GM23338 (cell line): Measurements from ENCODE around the gene KRT78. TPM values are rescaled to one million over a fixed set of nuclear protein-coding genes. Genes with fewer than 3 reads are reported as not detected.

ENCODE experiments used
- ATAC-seq: fragments of 200-7000 bp; cut with Tn5 transposase; 3 replicates; pipeline ENCODE4 v1.9.1; 2020
- DNase-seq: peaks from one replicate; pipeline ENCODE4 v3.0.0-alpha.2; 2015; ENCODE audit warnings: low spot score
- H2AFZ ChIP-seq: fragments of 200-600 bp; sonication (generic); 2 replicates; pipeline ENCODE4 v1.8.0; 2016; ENCODE audit warnings: antibody characterized with exemption, mild to moderate bottlenecking, moderate library complexity
- H3F3A ChIP-seq: fragments of 200-600 bp; sonication (generic); replicated peaks from 2 replicates; pipeline ENCODE4 v1.8.0; 2017; ENCODE audit warnings: antibody characterized with exemption, mixed run types, low read depth
- H3K27ac ChIP-seq: fragments of 200-600 bp; sonication (generic); 2 replicates; pipeline ENCODE4 v1.6.1; 2016; ENCODE audit warnings: low read depth
- H3K27me3 ChIP-seq: fragments of 200-600 bp; sonication (generic); 2 replicates; pipeline ENCODE4 v1.8.0; 2016; ENCODE audit warnings: mild to moderate bottlenecking, mixed run types, moderate library complexity; ENCODE audit not compliant: insufficient read depth
- H3K36me3 ChIP-seq: fragments of 200-600 bp; sonication (generic); 2 replicates; pipeline ENCODE4 v1.8.0; 2016; ENCODE audit warnings: mild to moderate bottlenecking; ENCODE audit not compliant: insufficient read depth
- H3K4me1 ChIP-seq: fragments of 200-600 bp; sonication (generic); 2 replicates; pipeline ENCODE4 v1.8.0; 2016; ENCODE audit warnings: mild to moderate bottlenecking, moderate library complexity; ENCODE audit not compliant: insufficient read depth
- H3K4me2 ChIP-seq: fragments of 200-600 bp; sonication (generic); 2 replicates; pipeline ENCODE4 v1.7.1; 2017; ENCODE audit warnings: mixed run types
- H3K4me3 ChIP-seq: fragments of 200-600 bp; sonication (generic); 2 replicates; pipeline ENCODE4 v1.6.1; 2016; ENCODE audit warnings: mixed run types
- H3K79me2 ChIP-seq: fragments of 200-600 bp; sonication (generic); replicated peaks from 2 replicates; pipeline ENCODE4 v1.8.0; 2017; ENCODE audit warnings: mild to moderate bottlenecking; ENCODE audit not compliant: insufficient read depth
- H3K9me2 ChIP-seq: fragments of 200-600 bp; sonication (generic); 2 replicates; pipeline ENCODE4 v1.8.0; 2017; ENCODE audit not compliant: insufficient read depth
- H4K20me1 ChIP-seq: fragments of 200-600 bp; sonication (generic); replicated peaks from 2 replicates; pipeline ENCODE4 v1.8.0; 2017; ENCODE audit warnings: mild to moderate bottlenecking; ENCODE audit not compliant: insufficient read depth
- H3K27ac Mint-ChIP-seq: 2 replicates; pipeline ENCODE4 v1.8.0; 2020; ENCODE audit warnings: inconsistent platforms, mild to moderate bottlenecking, moderate library complexity, mixed read lengths
- H3K27me3 Mint-ChIP-seq: 3 replicates; pipeline ENCODE4 v1.8.0; 2022; ENCODE audit warnings: low read depth, mild to moderate bottlenecking, moderate library complexity, mixed read lengths, inconsistent platforms; ENCODE audit not compliant: insufficient read depth, poor library complexity
- H3K36me3 Mint-ChIP-seq: 3 replicates; pipeline ENCODE4 v1.8.0; 2021; ENCODE audit warnings: low read depth, mild to moderate bottlenecking, inconsistent platforms, moderate library complexity, mixed read lengths
- H3K4me1 Mint-ChIP-seq: 3 replicates; pipeline ENCODE4 v1.8.0; 2020; ENCODE audit warnings: mild to moderate bottlenecking, inconsistent platforms, mixed read lengths
- H3K4me3 Mint-ChIP-seq: 3 replicates; pipeline ENCODE4 v1.8.0; 2021; ENCODE audit warnings: moderate library complexity, mild to moderate bottlenecking, inconsistent platforms, mixed read lengths
- H3K9me3 Mint-ChIP-seq: 3 replicates; pipeline ENCODE4 v1.8.0; 2020; ENCODE audit warnings: moderate library complexity, mild to moderate bottlenecking, inconsistent platforms, mixed read lengths
- EZH2 ChIP-seq: fragments of 200-600 bp; sonication (generic); IDR thresholded peaks from one replicate; pipeline ENCODE4 v1.8.0; 2017; ENCODE audit warnings: antibody characterized with exemption, mild to moderate bottlenecking, low read depth; ENCODE audit not compliant: unreplicated experiment
- JUNB ChIP-seq: IDR thresholded peaks from one replicate; pipeline ENCODE4 v1.6.1; 2016; ENCODE audit warnings: antibody characterized with exemption; ENCODE audit not compliant: unreplicated experiment
- ZNF331 ChIP-seq: fragments of 250-450 bp; sonication (Bioruptor Pico); IDR thresholded peaks from 2 replicates; pipeline ENCODE4 v1.5.0; 2020; ENCODE audit warnings: low read depth, mild to moderate bottlenecking, moderate library complexity
- polyA plus RNA-seq: library from polyadenylated mRNA; unstranded; fragments of >200 nt; fragmentation: Nextera tagmentation; extraction: Ambion mirVana; gene quantifications from 2 replicates; pipeline ENCODE4 v1.2.1, GENCODE V29; 2016
- total RNA-seq: library from RNA; depleted of rRNA; stranded (reverse); fragments of >200 nt; shearing (Covaris generic); gene quantifications from 2 replicates; pipeline ENCODE4 v1.2.3, GENCODE V29; 2014
- TF ChIP-seq, protein P1 (sequence below): fragments of 250-450 bp; sonication (Bioruptor Pico); IDR thresholded peaks from 2 replicates; pipeline ENCODE4 v1.5.0; 2020; ENCODE audit warnings: mild to moderate bottlenecking, moderate library complexity
- TF ChIP-seq, protein P2 (sequence below): IDR thresholded peaks from one replicate; pipeline ENCODE4 v1.6.1; 2018; ENCODE audit warnings: antibody characterized with exemption; ENCODE audit not compliant: unreplicated experiment

The KRT78 gene
- total and polyA plus RNA-seq, 2 experiments from 2014 or later = not detected

DNA sequence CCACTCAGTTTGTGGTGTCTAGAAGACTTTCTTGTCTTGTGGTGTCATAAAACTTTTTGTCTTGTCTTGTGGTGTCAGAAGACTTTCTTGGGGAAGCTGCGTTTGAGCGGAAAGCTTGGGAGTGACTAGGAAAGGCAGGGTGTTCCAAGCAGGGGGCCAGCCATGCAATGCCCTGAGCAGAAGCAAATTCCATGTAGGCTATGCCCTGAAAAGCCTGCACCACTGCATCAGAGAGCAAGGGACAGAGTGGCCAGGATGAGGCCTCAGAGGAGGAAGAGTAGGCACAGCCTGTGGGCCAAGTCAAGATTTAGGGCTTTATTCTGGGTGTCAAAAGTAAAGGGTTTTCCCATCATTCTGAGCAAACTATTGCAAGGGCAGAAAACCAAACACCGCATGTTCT is 41.6 kb upstream of the KRT78 start:
- 0 out of 2 replicates have a peak, but pooled peaks cover 3% of the 10 kb centered on the region for H4K20me1 ChIP-seq
- DNase-seq (no peak), ATAC-seq (no peak)
- Mint-ChIP-seq H3K27me3 (peaks cover 13% of the 10 kb centered on the region), H3K27ac (peak overlapping the region; percentile 33; the same call in 1 of the 2 replicates), H3K4me1 (no peaks in the 10 kb centered on the region), H3K4me3 (no peak overlapping the region), H3K36me3 (no peaks in the 10 kb centered on the region), H3K9me3 (no peaks in the 10 kb centered on the region)
- no peak overlapping the region for H3K4me3 ChIP-seq
- no peaks in the 10 kb centered on the region for H3K27me3 ChIP-seq
- no peaks in the 10 kb centered on the region for H3K79me2 ChIP-seq
- H2AFZ ChIP-seq = no peak overlapping the region
- no peaks in the 10 kb centered on the region for H3K4me1 ChIP-seq
- no peaks in the 10 kb centered on the region for H3F3A ChIP-seq
- H3K27ac ChIP-seq = no peak overlapping the region
- H3K36me3 ChIP-seq = no peaks in the 10 kb centered on the region
- no peak overlapping the region for H3K4me2 ChIP-seq
- no peaks in the 10 kb centered on the region for H3K9me2 ChIP-seq
- TF ChIP-seq ZNF331 (CRISPR knock-in tag) (no peak), JUNB (no peak), EZH2 (no peak)
- TF ChIP-seq, protein P1, sequence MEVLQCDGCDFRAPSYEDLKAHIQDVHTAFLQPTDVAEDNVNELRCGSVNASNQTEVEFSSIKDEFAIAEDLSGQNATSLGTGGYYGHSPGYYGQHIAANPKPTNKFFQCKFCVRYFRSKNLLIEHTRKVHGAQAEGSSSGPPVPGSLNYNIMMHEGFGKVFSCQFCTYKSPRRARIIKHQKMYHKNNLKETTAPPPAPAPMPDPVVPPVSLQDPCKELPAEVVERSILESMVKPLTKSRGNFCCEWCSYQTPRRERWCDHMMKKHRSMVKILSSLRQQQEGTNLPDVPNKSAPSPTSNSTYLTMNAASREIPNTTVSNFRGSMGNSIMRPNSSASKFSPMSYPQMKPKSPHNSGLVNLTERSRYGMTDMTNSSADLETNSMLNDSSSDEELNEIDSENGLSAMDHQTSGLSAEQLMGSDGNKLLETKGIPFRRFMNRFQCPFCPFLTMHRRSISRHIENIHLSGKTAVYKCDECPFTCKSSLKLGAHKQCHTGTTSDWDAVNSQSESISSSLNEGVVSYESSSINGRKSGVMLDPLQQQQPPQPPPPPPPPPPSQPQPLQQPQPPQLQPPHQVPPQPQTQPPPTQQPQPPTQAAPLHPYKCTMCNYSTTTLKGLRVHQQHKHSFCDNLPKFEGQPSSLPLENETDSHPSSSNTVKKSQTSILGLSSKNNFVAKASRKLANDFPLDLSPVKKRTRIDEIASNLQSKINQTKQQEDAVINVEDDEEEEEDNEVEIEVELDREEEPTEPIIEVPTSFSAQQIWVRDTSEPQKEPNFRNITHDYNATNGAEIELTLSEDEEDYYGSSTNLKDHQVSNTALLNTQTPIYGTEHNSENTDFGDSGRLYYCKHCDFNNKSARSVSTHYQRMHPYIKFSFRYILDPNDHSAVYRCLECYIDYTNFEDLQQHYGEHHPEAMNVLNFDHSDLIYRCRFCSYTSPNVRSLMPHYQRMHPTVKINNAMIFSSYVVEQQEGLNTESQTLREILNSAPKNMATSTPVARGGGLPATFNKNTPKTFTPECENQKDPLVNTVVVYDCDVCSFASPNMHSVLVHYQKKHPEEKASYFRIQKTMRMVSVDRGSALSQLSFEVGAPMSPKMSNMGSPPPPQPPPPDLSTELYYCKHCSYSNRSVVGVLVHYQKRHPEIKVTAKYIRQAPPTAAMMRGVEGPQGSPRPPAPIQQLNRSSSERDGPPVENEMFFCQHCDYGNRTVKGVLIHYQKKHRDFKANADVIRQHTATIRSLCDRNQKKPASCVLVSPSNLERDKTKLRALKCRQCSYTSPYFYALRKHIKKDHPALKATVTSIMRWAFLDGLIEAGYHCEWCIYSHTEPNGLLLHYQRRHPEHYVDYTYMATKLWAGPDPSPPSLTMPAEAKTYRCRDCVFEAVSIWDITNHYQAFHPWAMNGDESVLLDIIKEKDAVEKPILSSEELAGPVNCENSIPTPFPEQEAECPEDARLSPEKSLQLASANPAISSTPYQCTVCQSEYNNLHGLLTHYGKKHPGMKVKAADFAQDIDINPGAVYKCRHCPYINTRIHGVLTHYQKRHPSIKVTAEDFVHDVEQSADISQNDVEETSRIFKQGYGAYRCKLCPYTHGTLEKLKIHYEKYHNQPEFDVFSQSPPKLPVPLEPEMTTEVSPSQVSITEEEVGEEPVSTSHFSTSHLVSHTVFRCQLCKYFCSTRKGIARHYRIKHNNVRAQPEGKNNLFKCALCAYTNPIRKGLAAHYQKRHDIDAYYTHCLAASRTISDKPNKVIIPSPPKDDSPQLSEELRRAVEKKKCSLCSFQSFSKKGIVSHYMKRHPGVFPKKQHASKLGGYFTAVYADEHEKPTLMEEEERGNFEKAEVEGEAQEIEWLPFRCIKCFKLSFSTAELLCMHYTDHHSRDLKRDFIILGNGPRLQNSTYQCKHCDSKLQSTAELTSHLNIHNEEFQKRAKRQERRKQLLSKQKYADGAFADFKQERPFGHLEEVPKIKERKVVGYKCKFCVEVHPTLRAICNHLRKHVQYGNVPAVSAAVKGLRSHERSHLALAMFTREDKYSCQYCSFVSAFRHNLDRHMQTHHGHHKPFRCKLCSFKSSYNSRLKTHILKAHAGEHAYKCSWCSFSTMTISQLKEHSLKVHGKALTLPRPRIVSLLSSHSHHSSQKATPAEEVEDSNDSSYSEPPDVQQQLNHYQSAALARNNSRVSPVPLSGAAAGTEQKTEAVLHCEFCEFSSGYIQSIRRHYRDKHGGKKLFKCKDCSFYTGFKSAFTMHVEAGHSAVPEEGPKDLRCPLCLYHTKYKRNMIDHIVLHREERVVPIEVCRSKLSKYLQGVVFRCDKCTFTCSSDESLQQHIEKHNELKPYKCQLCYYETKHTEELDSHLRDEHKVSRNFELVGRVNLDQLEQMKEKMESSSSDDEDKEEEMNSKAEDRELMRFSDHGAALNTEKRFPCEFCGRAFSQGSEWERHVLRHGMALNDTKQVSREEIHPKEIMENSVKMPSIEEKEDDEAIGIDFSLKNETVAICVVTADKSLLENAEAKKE (CRISPR knock-in tag) = no peak
- TF ChIP-seq, protein P2, sequence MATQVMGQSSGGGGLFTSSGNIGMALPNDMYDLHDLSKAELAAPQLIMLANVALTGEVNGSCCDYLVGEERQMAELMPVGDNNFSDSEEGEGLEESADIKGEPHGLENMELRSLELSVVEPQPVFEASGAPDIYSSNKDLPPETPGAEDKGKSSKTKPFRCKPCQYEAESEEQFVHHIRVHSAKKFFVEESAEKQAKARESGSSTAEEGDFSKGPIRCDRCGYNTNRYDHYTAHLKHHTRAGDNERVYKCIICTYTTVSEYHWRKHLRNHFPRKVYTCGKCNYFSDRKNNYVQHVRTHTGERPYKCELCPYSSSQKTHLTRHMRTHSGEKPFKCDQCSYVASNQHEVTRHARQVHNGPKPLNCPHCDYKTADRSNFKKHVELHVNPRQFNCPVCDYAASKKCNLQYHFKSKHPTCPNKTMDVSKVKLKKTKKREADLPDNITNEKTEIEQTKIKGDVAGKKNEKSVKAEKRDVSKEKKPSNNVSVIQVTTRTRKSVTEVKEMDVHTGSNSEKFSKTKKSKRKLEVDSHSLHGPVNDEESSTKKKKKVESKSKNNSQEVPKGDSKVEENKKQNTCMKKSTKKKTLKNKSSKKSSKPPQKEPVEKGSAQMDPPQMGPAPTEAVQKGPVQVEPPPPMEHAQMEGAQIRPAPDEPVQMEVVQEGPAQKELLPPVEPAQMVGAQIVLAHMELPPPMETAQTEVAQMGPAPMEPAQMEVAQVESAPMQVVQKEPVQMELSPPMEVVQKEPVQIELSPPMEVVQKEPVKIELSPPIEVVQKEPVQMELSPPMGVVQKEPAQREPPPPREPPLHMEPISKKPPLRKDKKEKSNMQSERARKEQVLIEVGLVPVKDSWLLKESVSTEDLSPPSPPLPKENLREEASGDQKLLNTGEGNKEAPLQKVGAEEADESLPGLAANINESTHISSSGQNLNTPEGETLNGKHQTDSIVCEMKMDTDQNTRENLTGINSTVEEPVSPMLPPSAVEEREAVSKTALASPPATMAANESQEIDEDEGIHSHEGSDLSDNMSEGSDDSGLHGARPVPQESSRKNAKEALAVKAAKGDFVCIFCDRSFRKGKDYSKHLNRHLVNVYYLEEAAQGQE = no peak
